Measurements from ENCODE around the gene MAP3K4. TPM values are rescaled to one million over a fixed set of nuclear protein-coding genes. Genes with fewer than 3 reads are reported as not detected.

MAP3K4 gene
- total RNA-seq, 2 experiments from 2014 or later = 32.8 to 38.1 TPM

DNA sequence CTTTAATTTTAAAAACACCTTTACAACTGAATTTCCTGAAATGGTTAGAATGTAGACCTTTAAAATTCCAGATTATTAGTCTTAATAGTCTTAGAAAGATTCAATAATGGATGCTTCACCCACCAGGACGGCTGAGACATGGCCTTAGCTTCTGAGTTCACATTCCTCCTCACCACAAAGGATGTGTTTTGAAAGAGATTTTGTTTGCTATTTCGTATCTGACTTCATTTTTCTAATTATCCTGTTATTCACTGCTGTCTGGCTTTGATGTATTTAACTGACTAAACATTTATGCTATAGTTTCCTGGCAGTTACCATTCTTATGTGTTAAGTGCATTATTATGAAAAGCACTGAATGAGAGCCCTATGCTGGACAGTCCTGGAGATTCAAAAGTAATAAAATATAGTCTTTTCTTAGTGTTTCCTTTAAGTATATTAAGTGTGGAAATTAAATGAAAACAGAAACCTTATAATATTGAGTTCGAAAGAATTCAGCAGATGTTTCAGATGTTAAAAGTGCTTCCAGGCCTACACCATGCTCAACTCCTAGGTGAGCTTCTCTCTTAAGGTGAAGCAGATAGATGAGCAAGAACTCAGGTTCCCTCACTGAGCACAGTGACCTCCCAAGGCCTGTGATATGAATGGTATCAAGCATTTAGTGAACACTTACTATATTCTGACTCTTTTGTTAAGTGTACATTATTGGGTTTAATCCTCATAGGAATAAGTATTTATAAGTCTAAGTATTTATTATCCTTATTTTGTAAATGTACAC, 40.3 kb downstream of the MAP3K4 start:
- no peak for DNase-seq
- H3K36me3 Mint-ChIP-seq = peaks cover 12% of the 10 kb centered on the region
- no peak overlapping the region for H3K4me3 Mint-ChIP-seq
- H3K27ac Mint-ChIP-seq = no peak overlapping the region
- no peaks in the 10 kb centered on the region for H3K27me3 Mint-ChIP-seq
- no peaks in the 10 kb centered on the region for H3K9me3 Mint-ChIP-seq
- H3K4me1 Mint-ChIP-seq = peaks cover 30% of the 10 kb centered on the region

DNA sequence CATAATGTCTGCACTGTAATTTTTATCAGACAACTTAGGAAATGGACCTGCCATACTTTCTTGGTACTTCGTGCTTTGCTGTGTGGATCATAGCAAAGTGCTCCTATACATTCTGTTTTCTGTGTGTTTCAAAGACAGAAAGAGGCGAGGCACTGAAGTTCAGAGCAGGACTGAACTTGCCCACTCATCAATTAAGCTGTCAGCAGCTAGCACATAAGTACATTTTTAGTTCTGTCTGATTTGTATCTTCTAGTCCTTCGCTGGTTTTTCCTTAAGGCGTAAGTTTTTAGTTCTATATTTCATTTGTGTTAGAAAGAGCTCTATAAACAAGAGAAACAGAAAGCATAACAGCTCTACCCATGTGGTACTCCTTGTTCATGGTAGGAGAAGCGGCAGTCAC, 42.1 kb downstream of the MAP3K4 start:
- peaks cover 17% of the 10 kb centered on the region for H3K36me3 Mint-ChIP-seq
- no peaks in the 10 kb centered on the region for H3K27me3 Mint-ChIP-seq
- DNase-seq = no peak
- H3K4me3 Mint-ChIP-seq = no peak overlapping the region
- no peaks in the 10 kb centered on the region for H3K9me3 Mint-ChIP-seq
- H3K4me1 Mint-ChIP-seq = peaks cover 29% of the 10 kb centered on the region
- H3K27ac Mint-ChIP-seq = no peak overlapping the region

GRCh38 chr6:161035182-161035980, 43.8 kb downstream of the MAP3K4 start:
- Mint-ChIP-seq H3K4me1 (peaks cover 13% of the 10 kb centered on the region), H3K27ac (no peak overlapping the region), H3K4me3 (no peak overlapping the region), H3K27me3 (no peaks in the 10 kb centered on the region), H3K36me3 (peaks cover 21% of the 10 kb centered on the region), H3K9me3 (no peaks in the 10 kb centered on the region)
- DNase-seq = no peak

- peaks cover 11% of the 10 kb centered on the region for H3K4me1 Mint-ChIP-seq
- H3K9me3 Mint-ChIP-seq = no peaks in the 10 kb centered on the region
- H3K4me3 Mint-ChIP-seq = no peak overlapping the region
- no peak for DNase-seq
- H3K27ac Mint-ChIP-seq = no peak overlapping the region
- H3K27me3 Mint-ChIP-seq = no peaks in the 10 kb centered on the region
- H3K36me3 Mint-ChIP-seq = peaks cover 21% of the 10 kb centered on the region
These were observed 44.4 kb downstream of the MAP3K4 start for GRCh38 chr6:161035981-161036263.

DNA sequence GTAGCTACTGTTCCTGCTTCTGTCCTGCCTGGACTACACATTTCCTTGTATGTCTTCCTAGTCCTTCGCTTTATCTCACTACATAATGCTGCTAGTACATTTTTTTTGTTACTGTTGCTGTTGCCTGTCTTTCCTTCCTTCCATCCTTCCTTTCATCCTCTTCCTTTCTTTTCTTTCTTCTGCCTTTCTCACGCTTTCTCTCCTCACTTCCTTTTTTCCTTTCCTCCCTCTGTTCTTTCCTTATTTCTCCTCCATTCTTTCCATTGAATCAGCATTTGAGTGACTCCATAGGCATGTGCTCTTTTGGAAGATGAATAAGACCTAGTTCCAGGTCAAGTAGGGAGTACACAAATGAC, 46.3 kb downstream of the MAP3K4 start:
- Mint-ChIP-seq H3K36me3 (peaks cover 23% of the 10 kb centered on the region), H3K4me3 (no peak overlapping the region), H3K27ac (peak overlapping the region; percentile 7), H3K4me1 (peaks cover 11% of the 10 kb centered on the region), H3K27me3 (no peaks in the 10 kb centered on the region), H3K9me3 (no peaks in the 10 kb centered on the region)
- DNase-seq = no peak

- H3K4me3 Mint-ChIP-seq = no peak overlapping the region
- peaks cover 13% of the 10 kb centered on the region for H3K4me1 Mint-ChIP-seq
- DNase-seq = no peak
- H3K27me3 Mint-ChIP-seq = no peaks in the 10 kb centered on the region
- peak overlapping the region; percentile 7 for H3K27ac Mint-ChIP-seq
- H3K9me3 Mint-ChIP-seq = no peaks in the 10 kb centered on the region
- peaks cover 27% of the 10 kb centered on the region for H3K36me3 Mint-ChIP-seq
These were observed 46.9 kb downstream of the MAP3K4 start for GRCh38 chr6:161038229-161039031.

DNA sequence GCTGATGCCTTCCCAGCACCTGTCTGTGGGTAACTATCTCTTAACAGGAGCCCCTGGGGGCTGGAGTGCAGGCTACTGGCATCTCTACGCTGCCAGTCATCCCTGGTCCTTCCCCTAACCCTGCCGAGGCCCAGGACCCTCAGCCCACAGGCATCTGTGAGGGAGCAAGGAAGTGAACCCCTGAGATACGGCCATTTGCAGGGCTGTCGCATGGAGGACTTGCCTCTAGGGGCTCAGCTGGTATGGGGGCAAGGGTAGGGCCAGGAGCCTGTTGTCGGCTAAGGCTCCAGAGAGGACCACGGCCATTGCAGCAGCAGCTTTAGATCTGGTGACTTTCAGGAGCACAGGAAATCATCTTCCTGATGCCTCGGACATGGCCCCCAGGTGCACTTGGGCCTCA, 49.7 kb downstream of the MAP3K4 start:
- no peaks in the 10 kb centered on the region for H3K27me3 Mint-ChIP-seq
- H3K4me3 Mint-ChIP-seq = no peak overlapping the region
- H3K36me3 Mint-ChIP-seq = peaks cover 25% of the 10 kb centered on the region
- H3K27ac Mint-ChIP-seq = no peak overlapping the region
- no peaks in the 10 kb centered on the region for H3K9me3 Mint-ChIP-seq
- peaks cover 12% of the 10 kb centered on the region for H3K4me1 Mint-ChIP-seq
- DNase-seq = no peak

DNA sequence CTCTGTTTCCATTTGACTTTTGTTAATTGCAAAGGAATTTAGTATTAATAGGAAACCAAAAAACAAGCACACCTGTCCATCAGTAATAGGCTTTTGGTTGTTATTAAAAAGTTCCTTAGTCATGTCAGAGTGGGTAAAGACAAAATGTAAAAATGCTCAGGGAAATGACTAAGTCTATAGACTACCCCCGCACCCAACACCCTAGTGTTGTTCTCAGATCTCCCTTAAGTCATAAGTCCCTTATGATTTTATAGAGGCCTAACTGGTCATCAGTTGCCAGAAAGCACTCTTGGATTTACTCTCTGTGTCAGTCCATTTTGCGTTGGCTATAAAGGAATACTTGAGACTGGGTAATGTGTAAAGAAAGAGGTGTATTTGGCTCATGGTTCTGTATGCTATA, 52.8 kb downstream of the MAP3K4 start:
- H3K27me3 Mint-ChIP-seq = no peaks in the 10 kb centered on the region
- H3K9me3 Mint-ChIP-seq = no peaks in the 10 kb centered on the region
- H3K4me1 Mint-ChIP-seq = peaks cover 5% of the 10 kb centered on the region
- no peak overlapping the region for H3K27ac Mint-ChIP-seq
- peaks cover 22% of the 10 kb centered on the region for H3K36me3 Mint-ChIP-seq
- H3K4me3 Mint-ChIP-seq = no peak overlapping the region
- no peak for DNase-seq

- peaks cover 21% of the 10 kb centered on the region for H3K36me3 Mint-ChIP-seq
- H3K4me3 Mint-ChIP-seq = no peak overlapping the region
- no peak overlapping the region for H3K27ac Mint-ChIP-seq
- no peaks in the 10 kb centered on the region for H3K27me3 Mint-ChIP-seq
- DNase-seq = no peak
- H3K4me1 Mint-ChIP-seq = peaks cover 5% of the 10 kb centered on the region
- H3K9me3 Mint-ChIP-seq = no peaks in the 10 kb centered on the region
These were observed 57.1 kb downstream of the MAP3K4 start for GRCh38 chr6:161048641-161049040.

DNA sequence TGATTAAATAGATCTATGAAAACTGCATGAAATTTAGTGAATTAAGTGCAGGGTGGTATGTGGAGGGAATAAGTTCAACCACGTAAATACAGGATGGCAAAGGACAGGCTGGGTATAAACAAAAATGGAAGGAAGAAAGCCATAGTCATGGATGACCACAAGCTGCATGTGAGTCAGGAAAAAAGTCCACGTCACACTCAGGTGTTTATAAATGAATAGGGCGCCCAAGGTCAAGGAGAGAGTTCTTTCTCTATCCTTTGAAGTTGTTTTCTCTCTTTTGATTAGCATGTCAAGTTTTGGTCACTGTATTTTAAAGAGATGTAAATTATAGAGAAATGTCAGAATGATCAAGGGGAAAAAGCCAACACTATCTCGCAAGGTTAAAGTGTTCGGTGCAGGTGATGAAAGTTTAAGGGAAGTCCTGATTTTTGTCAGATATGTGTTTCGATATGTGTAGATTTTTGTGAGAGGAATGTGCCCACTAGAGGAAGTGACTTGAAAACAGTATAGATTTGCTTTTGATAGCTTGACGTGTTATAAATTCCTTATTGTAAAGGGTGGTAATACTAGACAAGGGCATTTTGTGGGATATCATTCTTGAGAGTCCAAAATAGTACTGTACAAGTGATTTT, 58.7 kb downstream of the MAP3K4 start:
- DNase-seq = no peak
- H3K4me1 Mint-ChIP-seq = peaks cover 4% of the 10 kb centered on the region
- peaks cover 14% of the 10 kb centered on the region for H3K36me3 Mint-ChIP-seq
- H3K27me3 Mint-ChIP-seq = no peaks in the 10 kb centered on the region
- H3K27ac Mint-ChIP-seq = no peak overlapping the region
- no peaks in the 10 kb centered on the region for H3K9me3 Mint-ChIP-seq
- H3K4me3 Mint-ChIP-seq = no peak overlapping the region

DNA sequence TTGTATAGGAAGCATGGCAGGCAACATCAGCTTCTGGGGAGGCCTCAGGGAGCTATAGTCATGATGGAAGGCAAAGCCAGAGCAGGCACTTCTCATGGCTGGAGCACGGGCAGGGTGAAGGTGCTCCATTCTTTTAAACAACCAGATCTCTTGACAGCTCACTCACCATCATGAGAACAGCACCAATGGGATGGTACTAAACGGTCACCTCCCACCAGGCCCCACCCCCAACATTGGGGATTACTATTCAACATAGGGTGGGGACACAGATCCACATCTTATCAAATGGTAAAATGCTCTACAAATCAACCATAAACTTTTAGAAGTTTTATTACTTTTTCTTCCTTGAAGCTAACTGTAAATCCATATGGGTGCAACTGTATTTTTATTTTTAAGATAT, 61.5 kb downstream of the MAP3K4 start:
- H3K9me3 Mint-ChIP-seq = no peaks in the 10 kb centered on the region
- no peak overlapping the region for H3K27ac Mint-ChIP-seq
- DNase-seq = no peak
- H3K4me3 Mint-ChIP-seq = no peak overlapping the region
- no peaks in the 10 kb centered on the region for H3K27me3 Mint-ChIP-seq
- H3K4me1 Mint-ChIP-seq = peaks cover 8% of the 10 kb centered on the region
- peaks cover 19% of the 10 kb centered on the region for H3K36me3 Mint-ChIP-seq

DNA sequence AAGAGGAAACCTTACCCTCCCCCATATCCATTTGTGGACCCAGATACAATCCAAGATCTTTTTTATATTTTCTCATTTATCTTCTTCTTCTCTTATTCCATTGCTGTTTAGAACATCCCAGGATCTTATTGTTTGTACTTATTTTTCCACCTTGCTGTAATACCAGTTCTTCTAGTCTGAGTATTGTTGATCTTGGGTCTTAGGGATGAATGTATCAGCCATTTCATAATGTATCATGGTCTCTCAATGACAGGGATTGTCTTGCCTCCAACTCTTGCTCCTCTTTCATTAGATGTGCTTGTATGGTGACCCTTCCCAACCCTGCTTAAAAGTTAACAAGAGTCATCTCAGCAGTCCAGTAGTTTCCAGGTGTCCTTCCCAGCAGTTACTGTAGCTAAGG, 63.3 kb downstream of the MAP3K4 start:
- peaks cover 5% of the 10 kb centered on the region for H3K4me1 Mint-ChIP-seq
- H3K9me3 Mint-ChIP-seq = no peaks in the 10 kb centered on the region
- no peak overlapping the region for H3K4me3 Mint-ChIP-seq
- peaks cover 10% of the 10 kb centered on the region for H3K36me3 Mint-ChIP-seq
- H3K27me3 Mint-ChIP-seq = no peaks in the 10 kb centered on the region
- no peak for DNase-seq
- no peak overlapping the region for H3K27ac Mint-ChIP-seq

GRCh38 chr6:161056451-161056850, 64.9 kb downstream of the MAP3K4 start:
- peaks cover 5% of the 10 kb centered on the region for H3K4me1 Mint-ChIP-seq
- H3K27ac Mint-ChIP-seq = no peak overlapping the region
- H3K4me3 Mint-ChIP-seq = no peak overlapping the region
- H3K36me3 Mint-ChIP-seq = peaks cover 11% of the 10 kb centered on the region
- no peak for DNase-seq
- no peaks in the 10 kb centered on the region for H3K27me3 Mint-ChIP-seq
- peaks cover 2% of the 10 kb centered on the region for H3K9me3 Mint-ChIP-seq

- peaks cover 10% of the 10 kb centered on the region for H3K36me3 Mint-ChIP-seq
- DNase-seq = no peak
- peaks cover 4% of the 10 kb centered on the region for H3K9me3 Mint-ChIP-seq
- no peaks in the 10 kb centered on the region for H3K27me3 Mint-ChIP-seq
- no peak overlapping the region for H3K4me3 Mint-ChIP-seq
- no peak overlapping the region for H3K27ac Mint-ChIP-seq
- peaks cover 3% of the 10 kb centered on the region for H3K4me1 Mint-ChIP-seq
These were observed 65.8 kb downstream of the MAP3K4 start for GRCh38 chr6:161057103-161058091.

All from activated naive CD8-positive, alpha-beta T cell treated with anti-CD3 and anti-CD28 coated beads for 36 hours (primary cell).